Hematopoietic multipotent progenitor cell treated with erythropoietin and hydrocortisone succinate and interleukin-3 and kit ligand, for 17 days (in vitro differentiated cells): ENCODE data around the gene TEX264.

Experiments
- DNase-seq: peaks from one replicate; pipeline ENCODE4 v3.0.0-alpha.2; 2015; ENCODE audit warnings: low spot score

The TEX264 gene

DNA sequence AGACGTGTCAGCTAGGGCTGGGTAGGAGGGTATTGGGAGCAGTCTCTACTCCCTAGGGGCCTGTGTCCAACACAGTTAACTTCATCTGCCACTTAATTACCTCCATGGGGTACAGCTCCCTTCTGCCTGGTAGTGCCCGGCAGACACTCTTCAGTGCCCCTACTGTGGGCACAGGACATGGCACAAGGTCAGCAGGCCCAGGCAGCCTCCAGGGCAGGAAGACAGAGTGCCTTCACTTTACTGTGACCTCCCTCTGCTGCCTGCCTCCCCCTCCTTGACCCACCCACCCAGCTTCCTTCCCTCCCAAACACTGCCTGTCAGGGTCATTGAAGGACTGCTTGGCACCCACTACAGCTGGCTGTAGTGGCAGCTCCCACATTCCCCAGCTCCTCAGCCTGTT, 29.4 kb downstream of the TEX264 start:
- DNase-seq, result no peak

DNA sequence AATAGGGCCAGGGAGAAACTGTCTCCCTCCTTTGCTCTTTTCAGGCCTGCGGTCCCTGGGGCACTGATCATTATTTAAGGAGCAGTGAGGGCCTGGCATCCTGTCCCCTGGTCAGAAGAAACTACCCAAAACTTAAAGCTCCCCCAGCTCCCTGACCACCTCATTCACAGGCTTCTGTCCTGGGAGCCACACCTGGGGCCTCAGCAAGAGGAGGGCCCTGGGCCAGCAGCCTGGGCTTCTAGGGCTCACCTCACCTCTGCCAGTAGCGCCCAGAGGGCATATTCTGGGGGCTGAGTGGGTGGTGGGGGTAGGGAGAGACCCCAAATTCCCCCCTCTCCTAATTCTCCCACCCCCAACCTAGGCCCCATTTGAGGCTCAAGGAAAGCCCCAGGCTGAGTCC, 31.1 kb downstream of the TEX264 start:
- DNase-seq, result no peak

DNA sequence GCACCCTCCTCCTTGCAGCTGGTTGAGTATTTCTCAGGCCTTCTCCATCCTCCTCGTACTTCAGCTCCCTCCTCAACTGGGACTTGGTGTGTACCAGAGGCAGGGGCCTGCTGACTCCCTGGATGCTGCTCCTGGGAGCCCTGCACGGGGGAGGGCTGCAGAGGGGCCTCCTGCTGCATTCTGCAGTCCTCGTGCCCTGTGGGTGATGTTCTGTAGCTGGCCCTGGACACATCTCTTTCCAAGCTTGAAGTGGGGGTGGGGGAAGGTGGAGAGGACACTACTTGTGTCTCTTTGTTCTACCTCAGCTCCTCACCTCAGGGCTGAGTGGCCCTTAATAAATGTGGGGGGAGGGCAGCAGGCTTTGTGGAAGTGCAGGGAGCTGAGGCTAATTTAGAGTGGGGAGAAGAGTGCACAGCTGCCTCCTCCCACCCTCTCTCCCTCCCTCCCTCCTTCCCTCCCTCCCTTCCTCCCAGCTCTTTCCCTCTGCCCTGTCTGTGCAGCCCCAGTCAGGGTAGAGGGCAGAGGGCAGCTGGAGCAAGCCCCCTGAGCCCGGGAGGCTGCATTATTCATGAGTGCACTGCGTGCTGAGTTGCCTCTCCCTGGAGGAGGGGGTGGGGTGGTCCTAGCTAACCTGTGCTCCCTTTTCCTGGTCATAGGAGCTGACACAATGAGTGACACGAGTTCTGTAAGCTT, 32.2 kb downstream of the TEX264 start:
- DNase-seq, result no peak

DNA sequence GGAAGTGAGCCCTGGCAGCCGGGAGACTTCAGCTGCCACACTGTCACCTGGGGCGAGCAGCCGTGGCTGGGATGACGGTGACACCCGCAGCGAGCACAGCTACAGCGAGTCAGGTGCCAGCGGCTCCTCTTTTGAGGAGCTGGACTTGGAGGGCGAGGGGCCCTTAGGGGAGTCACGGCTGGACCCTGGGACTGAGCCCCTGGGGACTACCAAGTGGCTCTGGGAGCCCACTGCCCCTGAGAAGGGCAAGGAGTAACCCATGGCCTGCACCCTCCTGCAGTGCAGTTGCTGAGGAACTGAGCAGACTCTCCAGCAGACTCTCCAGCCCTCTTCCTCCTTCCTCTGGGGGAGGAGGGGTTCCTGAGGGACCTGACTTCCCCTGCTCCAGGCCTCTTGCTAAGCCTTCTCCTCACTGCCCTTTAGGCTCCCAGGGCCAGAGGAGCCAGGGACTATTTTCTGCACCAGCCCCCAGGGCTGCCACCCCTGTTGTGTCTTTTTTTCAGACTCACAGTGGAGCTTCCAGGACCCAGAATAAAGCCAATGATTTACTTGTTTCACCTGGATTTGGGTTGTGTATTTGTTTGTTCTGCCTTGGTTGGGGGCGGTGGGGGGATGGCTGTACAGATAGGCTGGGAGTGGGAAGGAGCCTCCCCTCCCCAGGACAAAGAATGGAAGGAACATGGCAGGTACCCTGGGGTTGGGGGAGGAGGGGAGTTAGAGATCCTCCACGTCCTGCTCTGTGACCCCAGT, 32.9 kb downstream of the TEX264 start:
- DNase-seq, result no peak

DNA sequence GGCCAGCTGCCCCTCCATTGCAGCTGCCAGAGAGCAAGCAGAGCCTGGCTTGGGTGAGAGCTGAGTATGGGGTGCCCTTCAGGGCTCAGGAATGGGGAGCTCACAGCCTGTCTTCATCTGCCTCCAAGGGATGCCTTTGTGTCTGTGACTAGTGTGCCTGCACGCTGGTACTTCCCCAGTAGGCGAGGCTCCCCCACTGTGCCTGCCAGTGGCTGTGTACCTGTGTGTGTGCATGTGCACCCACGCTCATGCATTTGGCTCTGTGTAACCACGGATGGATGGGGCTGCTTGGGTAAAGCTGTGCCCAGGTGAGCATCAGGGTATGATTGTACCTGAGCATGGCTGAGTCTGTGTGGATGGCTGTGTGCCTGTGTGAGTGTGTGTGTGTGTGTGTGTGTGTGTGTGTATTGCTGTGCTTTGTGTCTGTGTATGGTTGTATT, 33.5 kb downstream of the TEX264 start:
- DNase-seq, result no peak

DNA sequence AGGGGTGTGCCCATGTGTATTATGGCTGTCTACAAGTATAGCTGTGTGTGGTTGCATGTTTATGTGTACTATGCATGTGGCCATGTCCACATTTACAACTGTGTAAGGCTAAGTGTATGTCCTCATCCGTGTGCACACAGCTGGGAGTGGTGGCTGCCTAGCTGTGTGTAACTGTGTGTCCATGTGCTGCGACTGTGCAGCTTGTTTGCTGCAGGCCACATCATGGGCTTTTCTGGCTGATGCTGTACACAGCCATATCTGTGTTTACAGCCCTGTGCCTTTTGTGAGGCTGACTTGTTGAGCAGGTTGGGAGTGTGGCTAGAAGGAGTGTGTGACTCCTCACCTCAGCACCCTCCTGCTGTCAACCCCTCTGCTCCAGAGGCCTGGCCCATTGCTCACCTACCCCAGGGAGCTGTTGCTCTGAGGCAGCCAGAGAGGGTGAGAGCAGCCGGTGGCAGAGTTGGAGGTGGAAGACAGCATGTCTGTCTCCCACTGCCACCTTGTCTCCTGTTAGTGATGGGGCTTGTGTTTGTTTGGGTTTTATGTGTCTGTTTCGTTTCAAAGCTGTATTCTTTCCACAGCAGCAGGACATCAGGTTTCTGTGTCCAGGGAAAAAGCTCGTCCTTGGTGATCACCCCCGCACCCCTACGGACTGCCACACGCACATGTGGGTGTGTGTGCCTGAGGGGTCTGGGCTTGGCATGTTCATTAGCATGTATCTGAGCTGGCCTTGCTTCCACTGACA, 34.4 kb downstream of the TEX264 start:
- no peak for DNase-seq

DNA sequence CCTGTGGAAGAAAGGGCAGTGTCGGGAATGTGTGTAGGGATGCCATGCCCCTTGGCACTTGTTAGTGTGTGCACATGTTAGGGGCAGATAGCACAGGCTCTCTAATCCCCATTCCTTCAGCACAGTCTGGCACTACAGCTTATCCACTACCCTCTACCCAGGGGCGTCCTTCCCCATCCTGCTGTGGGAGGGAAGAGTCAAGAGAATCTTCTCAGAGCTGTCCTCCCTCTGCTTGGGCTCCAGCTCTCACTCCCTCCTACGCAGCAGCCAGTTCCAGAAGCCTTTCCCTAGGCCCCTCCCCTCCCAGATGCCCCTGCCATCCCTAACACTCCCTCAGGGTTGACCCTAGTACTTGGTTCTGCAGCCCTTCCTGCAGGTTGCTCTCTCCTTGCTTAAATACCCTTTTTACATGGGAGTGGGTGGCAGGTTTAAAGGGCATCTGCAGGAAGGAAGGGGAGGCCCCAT, 35.0 kb downstream of the TEX264 start:
- DNase-seq, result no peak

DNA sequence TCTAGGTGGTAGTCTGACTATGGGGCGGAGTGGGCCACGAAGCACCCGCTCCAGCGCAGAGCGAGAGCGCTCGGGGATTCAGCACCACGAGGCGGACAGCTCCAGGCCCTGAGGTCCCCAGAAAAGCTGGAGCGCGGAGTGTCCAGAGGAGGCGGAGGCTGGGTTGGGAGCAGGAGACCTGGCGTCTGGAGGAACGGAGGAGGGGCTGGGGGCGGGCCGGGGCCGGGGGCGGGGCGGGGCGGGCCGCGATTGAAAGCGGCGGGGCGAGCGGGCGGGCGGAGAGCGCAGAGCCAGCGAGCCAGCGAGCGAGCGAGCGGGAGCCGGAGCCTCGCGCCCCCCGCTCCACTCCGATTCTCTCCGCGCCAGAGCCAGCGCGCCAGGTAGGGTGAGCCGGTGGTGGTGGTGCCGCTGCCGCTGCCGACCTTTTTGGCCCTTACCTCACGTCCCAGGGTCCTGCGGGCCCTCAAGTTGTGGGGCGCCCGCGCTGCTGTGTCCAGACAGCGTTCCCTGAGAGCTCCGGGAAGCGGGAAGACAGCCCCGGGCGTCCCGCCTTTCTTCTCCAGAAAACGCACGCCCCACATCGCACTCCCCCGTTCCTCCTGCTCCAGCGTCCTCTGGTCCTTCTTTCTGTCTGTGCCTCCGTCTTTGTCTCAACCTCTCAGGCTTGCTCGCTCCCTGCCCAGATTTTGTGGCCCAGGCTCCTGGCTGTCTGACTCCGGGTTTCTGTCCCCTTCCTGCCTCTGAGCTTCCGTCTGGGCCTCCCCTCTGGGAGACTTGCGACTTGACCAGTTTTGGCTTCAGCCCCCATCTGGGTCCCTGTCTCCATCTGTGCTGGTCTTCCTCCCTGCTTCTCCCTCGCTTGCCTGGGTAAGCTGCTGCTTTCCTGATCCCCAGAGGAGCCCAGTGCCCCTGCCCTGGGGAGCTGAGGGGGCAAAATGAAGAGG, 36.0 kb downstream of the TEX264 start, which contains the start of gene GRM2:
GRM2 (plus strand) TSS at position 281 of the 944 bp plus-strand sequence. CDS start 1,916 bp downstream, outside the sequence.
- no peak for DNase-seq

DNA sequence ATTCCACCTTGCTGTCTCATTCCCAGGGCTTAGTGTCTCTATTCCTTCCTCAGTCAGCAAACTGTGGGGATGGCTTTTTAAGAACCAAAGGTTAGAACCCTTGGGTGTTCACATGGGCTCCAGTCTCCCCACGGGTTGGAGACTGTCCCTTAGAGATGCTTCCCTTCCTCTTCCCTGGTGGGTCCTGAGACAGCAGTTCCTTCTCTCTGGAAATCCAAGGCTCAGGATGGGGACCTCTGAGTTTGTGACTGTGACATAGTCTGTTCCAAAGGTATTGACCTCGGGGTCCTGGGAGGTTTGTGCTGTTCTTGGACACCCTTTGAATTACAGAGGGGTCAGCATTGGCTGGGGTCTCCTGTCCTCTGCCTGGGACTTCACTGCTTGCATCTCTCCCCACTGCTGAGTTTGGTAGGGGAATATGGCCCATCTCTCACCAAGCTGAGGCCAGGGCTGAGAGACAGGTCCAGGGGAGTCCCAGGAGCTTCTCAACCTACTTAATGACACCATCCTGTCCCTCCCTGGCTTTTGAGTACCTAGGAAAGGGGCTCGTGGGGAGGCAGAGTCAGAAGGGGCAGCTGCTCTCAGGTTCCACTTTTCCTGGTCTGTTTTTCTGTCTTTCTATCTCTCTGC, 37.3 kb downstream of the TEX264 start:
- DNase-seq, result no peak

DNA sequence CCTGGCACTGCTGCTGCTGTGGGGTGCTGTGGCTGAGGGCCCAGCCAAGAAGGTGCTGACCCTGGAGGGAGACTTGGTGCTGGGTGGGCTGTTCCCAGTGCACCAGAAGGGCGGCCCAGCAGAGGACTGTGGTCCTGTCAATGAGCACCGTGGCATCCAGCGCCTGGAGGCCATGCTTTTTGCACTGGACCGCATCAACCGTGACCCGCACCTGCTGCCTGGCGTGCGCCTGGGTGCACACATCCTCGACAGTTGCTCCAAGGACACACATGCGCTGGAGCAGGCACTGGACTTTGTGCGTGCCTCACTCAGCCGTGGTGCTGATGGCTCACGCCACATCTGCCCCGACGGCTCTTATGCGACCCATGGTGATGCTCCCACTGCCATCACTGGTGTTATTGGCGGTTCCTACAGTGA, 38.0 kb downstream of the TEX264 start:
- no peak for DNase-seq

DNA sequence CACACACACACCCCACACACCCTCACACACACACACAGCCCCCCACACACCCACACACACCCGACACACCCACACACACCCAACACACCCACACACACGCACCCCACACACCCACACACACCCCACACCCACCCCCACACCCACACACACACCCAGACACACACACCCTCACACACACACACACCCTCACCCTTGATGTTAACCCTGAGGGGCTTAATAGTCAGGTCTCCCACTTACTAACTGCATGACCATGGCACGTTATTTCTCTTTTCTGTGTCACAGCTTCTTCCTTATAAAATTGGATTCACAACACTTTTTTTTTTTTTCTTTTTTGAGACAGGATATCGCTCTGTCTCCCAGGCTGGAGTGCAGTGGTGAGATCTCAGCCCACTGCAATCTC, 38.6 kb downstream of the TEX264 start:
- DNase-seq, result no peak

DNA sequence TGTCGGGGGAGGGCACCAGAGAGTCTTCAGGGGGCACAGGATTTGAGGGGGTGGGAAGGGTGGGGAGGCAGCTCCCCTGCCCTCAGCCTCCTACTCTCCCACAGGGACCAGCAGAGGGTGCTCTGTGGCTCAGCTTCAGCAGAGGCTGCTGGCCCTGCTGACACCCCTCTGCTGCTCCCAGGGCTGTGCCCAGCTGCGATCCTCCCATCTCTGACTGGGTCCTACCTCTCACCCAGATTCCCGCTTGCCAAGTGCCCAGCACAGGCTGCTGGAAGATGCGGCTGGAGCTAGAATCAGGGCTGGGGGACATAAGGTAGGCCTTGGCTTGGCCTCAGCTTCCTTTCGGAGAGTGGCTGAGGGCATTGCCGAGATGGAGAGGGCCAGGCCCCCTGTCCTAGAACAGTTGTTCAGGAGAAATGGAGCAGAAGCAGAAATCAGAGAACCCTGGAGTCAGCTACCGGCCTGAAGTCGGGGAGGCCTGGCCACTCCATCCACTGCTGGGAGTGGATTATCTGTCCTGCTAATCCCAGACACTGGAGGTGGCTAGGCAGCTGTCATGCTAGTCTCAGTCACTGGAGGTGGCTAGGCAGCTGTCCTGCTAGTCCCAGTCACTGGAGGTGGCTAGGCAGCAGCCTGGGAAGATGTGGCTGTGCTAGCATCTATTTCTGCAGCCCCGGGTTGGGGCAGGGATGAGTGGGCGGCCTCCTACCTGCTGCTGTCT, 39.7 kb downstream of the TEX264 start:
- no peak for DNase-seq

DNA sequence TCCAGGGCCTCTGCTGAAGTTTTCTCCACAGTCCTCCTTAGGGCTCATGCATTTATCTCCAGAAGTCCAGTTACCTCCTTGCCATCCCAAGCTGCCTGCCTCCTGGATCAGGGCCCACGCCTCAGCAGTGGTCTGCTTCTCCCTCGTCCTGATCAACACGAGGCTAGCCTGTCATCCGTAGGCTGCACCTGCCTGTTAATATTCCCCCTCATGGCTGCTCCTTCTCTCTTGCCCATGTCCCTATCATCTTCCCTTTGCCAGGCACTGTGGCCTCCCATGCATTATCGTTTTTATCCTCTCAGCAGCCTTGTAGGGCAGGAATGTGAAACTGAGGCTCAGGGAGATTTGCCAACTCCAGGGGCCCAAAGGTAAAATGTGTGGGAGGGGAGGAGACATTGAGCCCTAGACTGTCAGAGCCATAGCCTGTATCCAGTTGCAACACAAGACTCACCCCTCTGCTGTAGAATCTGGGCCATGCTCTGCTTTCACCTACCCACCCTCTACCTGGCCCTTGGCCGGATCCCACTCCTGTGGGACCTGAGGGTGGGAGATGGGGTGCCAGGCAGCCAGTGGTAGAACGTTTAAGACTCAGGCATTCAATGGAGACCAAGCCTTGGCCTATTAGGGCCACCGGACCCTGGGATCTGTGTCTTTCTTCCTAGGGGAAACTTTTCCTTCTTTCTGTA, 40.4 kb downstream of the TEX264 start:
- DNase-seq, result no peak

DNA sequence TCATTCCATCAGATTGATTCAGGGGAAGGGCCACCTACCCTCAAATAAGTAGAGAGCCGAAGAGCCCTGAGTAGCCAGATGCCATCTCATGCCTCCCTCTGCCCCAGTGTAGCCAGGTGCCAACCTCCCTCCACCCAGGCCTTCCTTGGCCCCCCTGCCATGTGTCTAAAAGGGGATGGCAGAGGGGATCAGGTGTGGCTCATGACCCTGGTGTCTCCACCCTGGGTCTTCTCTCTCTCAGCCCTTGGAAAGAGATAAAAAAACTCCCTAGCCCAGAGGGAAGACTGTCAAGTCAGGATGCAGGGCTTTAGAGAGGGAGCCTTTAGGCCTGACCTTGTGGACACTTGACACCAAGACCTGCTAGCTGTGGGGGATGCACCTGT, 41.0 kb downstream of the TEX264 start:
- no peak for DNase-seq

DNA sequence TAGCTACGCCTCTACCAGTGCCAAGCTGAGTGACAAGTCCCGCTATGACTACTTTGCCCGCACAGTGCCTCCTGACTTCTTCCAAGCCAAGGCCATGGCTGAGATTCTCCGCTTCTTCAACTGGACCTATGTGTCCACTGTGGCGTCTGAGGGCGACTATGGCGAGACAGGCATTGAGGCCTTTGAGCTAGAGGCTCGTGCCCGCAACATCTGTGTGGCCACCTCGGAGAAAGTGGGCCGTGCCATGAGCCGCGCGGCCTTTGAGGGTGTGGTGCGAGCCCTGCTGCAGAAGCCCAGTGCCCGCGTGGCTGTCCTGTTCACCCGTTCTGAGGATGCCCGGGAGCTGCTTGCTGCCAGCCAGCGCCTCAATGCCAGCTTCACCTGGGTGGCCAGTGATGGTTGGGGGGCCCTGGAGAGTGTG, 41.5 kb downstream of the TEX264 start:
- no peak for DNase-seq

DNA sequence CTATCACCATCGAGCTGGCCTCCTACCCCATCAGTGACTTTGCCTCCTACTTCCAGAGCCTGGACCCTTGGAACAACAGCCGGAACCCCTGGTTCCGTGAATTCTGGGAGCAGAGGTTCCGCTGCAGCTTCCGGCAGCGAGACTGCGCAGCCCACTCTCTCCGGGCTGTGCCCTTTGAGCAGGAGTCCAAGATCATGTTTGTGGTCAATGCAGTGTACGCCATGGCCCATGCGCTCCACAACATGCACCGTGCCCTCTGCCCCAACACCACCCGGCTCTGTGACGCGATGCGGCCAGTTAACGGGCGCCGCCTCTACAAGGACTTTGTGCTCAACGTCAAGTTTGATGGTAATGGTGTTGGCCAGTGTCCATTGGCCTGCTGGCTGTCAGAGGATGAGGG, 41.9 kb downstream of the TEX264 start:
- DNase-seq, result no peak

DNA sequence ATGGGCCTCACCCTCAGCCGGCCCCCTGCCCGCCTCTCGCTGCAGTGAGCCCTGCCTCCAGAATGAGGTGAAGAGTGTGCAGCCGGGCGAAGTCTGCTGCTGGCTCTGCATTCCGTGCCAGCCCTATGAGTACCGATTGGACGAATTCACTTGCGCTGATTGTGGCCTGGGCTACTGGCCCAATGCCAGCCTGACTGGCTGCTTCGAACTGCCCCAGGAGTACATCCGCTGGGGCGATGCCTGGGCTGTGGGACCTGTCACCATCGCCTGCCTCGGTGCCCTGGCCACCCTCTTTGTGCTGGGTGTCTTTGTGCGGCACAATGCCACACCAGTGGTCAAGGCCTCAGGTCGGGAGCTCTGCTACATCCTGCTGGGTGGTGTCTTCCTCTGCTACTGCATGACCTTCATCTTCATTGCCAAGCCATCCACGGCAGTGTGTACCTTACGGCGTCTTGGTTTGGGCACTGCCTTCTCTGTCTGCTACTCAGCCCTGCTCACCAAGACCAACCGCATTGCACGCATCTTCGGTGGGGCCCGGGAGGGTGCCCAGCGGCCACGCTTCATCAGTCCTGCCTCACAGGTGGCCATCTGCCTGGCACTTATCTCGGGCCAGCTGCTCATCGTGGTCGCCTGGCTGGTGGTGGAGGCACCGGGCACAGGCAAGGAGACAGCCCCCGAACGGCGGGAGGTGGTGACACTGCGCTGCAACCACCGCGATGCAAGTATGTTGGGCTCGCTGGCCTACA, 44.4 kb downstream of the TEX264 start:
- DNase-seq, result no peak

DNA sequence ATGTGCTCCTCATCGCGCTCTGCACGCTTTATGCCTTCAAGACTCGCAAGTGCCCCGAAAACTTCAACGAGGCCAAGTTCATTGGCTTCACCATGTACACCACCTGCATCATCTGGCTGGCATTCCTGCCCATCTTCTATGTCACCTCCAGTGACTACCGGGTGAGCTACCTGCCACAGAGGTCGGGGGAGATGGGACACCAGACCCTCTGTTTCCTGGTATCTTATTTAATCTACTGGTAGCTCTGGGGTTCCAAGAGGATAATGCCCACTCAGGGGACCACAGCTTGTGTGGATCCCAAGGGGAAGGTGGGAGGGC, 44.9 kb downstream of the TEX264 start:
- DNase-seq, result no peak

DNA sequence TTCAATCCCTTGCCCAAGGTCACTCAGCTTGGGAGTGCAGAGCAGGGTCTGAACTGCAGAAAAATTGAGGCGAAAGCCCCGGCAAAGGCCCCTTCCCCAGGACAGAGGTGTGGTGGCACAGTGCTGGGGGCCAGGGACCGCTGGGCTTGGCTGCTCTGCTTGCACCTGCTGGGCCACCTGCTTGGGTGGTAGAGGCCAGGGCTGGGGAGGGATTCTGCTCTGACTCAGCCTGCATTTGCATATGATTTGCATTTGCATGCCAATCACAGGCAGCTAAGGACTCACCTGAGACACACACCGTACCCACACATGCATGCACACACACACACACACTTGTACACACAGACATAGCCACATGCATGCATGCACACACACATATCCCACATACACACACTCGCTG, 45.8 kb downstream of the TEX264 start:
- DNase-seq, result no peak
